Activated effector memory CD4-positive, alpha-beta T cell treated with anti-CD3 and anti-CD28 coated beads, Interleukin-2, amount 50 U/mL, for 16 hours (primary cell): ENCODE measurements around the gene TSSK2.
A peak's percentile ranks its signal among the peaks of the same experiment; 100 is the strongest.
"Not testable (repeated sequence)": the region's sequence is repeated elsewhere in the genome, so short reads cannot be mapped to it uniquely, and the experiment has no call there.

Experiments used
- DNase-seq: peaks from one replicate; pipeline ENCODE4 v3.0.0-alpha.2; 2020

The TSSK2 gene

DNA sequence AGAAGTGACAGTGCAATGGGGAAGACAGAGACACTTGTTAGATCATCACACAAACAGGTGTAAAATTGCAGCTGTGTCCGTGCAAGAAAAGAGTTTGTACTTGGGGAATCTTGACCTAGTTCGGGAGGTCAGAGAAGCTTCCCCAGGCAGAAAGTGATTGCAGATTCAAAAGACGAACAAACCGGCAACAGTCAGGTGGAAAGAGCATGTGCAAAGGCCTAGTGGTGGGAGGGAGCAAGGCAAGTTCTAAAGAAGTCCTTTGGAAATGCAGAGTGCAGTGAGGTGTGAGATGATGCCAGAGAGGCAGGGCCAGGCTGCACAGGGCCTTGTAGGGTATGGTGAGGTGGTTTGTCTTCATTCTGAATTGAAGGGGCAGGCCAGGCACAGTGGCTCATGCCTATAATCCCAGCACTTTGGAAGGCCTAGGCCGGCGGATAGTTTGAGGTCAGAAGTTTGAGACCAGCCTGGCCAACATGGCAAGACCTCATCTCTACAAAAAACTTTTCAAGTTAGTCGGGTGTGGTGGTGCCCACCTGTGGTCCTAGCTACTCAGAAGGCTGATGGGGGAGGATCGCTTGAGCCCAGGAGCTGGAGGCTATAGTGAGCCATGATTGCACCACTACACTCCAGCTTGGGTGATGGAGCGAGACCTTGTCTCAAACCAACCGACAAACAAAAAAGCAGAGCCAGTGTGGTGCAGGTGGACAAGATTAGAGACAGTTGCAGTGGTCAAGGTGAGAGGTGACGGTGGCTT lies 15.3 kb downstream of the TSSK2 start:
- DNase-seq = no peak

DNA sequence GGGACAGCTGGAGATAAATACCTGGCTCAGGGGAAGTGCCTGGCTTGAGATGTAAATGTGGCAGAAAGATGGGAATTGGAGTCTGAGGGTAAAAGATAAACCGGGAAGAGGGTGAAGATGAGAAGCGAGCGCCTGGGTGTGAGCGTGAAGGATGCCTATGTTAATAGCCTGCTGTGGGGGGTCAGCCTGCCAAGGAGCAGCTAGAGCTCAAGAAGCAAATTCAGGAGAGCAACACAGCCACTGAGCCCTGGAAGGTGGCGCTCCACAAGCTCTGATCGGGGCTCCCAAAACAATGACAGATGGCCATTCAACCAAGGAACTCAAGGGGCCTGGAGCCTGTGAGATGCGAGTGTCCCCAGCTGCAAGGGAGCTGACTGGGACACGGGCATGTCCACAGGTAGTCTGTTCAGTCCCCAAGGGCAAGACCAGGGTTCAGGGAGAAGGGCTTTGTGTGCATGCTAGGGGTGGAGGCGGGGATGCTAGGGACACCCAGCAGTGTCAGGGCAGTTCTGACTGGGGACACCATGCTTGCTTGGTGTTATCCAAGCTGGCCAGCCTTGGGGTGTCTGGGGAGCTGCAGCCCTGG lies 16.2 kb downstream of the TSSK2 start:
- no peak for DNase-seq

DNA sequence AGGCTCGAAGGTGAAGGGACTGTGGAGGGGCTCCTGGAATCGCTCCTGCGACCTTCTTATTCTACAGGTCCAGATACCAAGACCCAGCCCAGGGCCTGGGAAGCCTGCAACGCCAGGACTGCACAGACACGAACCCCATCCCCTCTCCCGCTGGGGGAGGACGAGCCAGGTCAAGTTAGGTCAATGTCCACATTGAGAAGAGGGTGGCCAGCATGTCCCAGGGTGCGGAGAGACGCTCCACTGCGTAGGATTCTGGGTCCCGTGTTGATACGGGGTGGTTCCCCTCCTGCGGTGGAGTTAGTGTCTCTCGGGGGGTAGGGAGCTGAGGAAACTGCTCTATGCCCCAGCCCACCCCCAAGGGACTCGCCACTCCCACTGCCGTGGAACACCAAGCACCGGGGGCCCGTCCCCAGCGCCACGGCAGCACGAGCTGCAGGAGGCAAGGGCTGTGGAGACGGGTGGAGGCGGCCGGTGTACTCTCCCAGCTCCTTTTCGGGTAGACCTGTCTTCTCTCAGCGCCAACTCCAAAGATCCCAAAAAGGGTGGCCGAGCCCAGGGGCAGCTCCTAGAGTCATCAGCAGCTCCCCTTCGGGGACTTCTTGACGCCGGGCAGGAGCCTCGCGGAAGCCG lies 17.4 kb downstream of the TSSK2 start:
- no peak for DNase-seq

DNA sequence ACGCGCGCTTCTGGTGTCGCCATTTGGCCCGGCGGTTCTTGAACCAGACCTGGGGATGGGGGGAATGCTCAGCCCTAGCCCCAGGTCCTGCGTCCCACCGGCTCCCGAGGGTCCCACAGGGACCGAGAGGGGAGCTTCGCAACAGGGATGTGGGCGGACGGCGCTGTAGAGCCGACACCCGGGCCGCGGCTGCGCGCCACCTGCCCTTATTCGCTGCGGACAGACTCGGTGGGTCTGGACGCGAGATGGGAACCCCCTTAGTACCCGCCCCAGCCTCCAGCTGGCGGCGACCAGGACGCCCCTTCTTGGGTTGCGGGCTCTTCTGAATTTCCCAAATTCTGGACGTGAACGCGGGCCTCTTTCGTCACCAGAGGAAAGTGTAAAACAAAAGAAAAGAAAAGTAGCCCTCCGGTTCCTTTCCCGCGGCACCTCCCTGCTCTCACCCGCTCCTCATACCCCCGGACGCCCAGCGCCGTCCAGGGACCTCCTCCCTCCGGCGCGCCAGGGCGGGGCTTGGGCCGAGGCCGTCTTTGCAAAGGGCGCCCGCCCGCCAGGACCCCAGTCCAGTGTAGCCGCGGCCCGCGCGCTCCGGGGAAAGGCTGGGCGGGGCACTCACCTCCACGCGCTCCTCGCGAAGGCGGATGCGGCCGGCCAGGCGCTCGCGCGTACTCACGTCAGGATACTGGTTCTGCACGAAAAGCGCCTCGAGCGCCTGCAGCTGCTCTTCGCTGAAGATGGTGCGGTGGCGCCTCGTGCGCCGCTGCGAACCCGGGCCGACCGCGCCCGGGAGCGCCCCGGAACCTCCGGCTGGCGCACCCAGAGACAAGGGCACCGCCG lies 18.2 kb downstream of the TSSK2 start:
- peak; percentile 76 for DNase-seq

DNA sequence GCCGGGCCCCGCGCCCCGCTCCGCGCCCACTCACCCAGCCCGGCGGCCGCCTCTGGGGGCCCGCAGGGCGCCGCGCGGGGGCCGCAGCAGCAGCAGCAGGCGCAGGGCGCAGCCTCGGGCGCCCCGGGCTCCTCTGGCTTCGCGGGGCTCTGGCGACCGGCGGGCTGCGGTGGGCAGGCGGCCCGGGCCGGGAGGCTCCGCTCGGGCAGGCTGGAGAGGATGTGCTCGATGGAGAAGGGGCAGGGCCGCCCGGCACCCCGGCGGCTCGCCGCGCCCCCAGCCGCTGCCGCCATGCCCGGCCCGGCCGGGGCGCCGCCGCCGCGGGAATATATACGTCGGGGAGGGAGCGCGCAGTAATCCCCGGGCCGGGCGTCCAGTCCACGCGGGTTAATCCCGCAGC lies 18.9 kb downstream of the TSSK2 start, which contains the start of gene GSC2:
Gene GSC2 (minus strand): TSS at position 302 of the 400 bp plus-strand sequence. CDS start 9 bp downstream, at position 293.
- DNase-seq = no peak

DNA sequence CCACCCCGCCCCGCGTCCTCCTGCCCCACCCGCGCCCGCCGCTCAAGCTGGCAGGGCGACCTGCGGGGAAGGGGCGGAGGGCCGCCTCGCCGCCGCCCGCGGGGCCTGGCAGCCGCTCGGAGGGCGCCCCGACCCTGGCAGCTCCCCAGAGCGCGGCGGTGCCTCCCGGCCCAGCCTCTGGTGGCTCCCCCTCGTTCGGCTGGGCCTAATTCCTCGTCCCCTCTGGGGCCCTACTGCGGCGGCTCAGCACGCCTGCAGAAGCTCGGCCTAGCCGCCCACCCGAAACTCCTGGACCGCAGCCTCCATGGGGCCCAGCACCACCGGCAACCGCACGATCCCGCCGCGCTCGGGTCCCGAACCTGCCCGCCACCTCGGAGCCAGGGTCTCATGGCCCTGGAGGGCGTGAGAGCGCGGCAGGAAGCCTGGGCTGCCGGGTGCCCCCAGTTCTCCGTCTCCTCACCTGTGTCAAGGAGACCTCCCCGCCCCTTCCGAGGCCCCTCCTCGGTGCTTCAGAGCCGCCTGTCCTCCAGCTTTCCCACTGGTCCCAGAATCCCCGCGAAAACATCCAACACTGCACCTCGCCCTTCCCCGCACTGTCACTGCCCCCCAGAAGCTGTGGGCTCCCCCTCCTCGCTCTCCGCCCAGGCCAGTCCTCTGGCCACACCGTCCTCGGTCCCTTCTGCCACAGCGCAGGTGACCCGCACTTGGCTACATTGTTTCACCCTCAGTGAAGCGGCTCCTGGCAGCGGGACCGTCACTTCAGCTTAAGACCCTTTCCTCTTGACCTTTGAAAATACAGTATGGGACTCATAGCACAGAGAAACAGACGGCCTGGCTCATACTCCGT lies 19.6 kb downstream of the TSSK2 start:
- DNase-seq = no peak

DNA sequence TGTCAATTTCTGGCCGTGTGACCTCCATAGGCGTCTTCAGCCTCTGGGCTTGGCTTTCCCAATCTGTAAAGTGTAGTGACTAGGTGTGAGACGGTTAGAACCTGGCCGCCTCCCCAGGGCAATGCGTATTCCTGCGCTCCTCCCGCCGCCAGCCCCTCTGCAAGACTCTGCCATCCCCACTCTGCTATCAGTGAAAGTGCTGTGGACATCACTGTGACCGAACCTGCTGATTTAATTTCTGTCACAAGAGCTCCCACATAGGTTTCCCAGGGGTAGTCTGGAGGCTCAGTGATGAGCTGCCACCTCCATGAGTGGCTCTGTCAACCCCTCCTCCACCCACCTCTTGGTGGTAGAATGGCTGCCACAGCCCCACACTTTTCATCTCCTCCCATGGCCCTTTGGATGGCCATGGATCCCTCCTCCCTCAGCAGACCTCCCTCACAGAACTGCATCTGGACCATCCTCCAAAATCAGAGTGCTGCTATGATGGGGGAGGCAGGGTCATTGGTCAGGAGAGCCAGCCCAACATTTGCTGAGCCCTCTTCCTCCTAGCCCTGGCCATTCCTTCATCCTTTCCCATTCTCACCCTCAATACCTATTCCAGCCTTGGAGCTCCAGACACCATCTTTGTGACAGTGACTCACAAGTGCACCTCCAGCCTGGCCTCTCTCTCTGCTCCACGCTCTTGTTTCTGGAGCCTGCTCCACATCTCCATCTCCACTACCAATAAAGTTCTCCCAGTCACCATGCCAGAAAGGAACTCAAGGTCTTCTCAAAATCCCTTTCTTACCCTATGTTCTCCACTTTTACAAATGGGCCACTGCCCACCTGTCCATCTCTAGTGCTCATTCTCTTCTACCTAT lies 20.5 kb downstream of the TSSK2 start:
- DNase-seq = no peak

DNA sequence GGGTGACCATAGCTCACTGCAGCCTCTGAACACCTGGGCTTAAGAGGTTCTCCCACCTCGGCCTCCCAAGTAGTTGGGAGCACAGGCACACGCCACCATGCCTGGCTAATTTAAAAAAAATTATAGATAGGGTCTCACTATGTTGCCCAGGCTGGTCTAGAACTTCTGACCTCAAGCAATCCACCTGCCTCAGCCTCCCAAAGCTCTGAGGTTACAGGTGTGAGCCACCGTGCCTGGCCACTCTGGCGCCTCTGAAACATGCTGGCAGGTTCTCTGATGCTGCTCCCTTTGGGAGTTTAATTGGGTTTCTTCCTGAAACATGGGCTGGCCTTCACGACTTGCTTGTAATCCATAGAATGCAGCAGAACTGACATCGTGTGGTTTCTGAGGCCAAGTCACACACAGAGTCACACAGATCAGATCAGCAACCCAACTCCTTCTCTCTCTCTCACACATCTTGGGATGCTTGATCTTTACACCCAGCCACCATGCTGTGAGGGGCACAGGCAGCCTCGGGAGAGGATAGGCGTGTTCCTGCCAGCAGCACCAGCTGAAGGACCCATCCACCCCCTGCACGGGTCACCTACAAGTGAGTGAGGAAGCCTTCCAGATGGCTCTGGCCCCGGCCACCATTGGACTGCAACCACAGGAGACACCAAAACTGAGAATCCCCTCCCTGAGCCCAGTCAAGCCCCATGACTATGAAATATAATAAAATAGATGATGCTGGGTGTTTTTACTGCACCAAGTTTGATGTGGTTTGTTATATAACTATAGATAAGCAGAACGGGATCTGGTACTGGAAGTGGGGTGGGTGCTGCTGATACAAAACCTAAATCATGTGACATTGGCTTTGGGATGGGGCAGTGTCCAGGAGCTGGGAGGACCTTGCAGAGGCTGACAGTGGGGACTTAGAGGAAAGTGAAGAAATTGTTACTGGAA lies 22.1 kb downstream of the TSSK2 start:
- no peak for DNase-seq

DNA sequence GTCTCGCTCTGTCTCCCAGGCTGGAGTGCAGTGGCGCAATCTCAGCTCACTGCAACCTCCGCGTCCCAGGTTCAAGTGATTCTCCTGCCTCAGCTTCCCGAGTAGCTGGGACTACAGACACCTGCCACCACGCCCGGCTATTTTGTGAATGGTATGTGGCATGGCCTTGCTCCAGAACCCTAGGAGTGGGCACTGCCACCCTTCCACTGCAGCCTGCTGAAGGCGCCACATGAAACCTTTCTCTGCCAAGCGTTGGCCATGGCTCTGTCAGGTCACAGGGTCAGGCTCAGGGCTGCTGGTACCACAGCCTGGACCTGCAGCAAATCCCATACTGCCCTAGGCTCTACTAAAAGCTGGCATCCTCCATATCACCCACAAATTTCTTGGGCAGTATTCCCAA lies 25.0 kb downstream of the TSSK2 start:
- DNase-seq = not testable (repeated sequence)

DNA sequence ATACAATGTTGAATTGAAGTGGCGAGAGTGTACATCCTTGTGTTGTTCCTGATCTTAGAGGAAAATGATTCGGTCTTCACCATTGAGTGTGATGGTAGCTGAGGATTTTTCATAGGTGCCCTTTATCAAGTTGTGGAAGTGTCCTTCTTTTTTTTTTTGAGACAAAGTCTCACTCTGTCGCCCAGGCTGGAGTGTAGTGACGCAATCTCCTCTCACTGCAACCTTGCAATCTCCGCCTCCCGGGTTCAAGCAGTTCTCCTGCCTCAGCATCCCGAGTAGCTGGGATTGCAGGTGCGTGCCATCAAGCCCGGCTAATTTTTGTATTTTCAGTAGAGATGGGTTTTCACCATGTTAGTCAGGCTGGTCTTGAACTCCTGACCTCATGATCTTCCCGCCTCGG lies 27.5 kb downstream of the TSSK2 start:
- DNase-seq = not testable (repeated sequence)

DNA sequence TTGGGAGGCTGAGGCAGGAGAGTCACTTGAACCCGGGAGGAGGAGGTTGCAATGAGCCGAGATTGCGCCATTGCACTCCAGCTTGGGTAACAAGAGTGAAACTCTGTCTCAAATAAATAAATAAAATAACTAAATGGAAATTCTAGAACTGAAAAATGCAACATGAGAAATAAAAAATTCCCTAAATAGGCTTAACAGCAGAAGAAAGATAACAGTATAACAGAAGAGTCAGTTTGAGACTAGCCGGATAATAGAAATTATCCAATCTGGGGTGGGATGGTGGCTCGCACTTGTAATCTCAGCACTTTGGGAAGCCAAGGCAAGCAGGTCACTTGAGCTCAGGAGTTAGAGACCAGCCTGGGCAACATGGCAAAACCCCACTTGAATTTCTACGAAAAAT lies 33.3 kb downstream of the TSSK2 start:
- no peak for DNase-seq

DNA sequence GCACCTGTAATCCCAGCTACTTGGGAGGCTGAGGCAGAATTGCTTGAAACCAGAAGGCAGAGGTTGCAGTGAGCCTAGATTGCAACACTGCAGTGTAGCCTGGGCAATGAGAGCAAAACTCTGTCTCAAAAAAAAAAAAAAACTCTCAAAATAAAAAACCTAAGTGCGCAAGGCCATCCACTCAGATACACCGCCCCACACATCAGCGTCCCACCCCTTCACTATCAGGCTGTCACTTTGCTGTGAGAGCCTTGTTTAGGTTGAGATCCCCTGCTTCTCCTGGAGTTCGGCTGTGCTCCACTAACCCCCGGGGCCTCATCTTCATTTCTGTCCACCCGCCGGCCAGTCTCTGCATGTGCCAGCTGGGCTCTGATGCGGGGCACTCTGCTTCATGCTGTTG lies 35.3 kb downstream of the TSSK2 start:
- no peak for DNase-seq

DNA sequence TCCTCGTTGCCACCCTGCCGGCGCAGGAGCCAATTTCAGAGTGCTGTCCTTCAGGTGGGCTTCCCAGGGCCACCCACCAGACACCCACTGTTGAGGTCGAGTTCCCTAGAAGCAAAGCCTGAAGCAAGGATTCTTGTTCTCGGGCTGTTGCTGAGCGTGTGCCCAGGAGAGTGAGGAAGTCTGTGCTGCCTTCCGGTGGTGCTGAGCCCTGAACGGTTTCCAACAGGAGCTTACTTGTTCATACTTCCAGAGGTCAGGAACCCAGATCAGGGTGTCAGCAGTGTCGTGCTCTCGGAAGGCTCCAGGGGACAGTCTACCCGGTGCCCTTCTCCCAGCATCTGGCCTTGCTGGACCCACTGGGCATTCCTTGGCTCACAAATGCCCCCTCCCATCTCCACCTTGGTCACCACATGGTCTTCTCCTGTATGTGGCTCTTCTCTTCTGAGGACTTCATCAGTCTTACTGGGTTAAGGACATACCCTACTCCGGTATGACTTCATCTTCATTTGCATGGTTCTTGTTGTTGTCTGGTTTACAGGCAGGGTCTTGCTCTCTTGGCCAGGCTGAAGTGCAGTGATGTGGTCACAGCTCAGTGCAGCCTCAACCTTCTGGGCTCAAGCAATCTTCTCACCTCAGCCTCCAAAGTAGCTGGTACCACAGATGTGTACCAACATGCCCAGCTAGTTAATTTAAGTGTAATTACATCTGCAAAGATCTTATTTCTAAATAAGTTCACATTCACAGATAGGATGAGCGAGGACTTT lies 36.2 kb downstream of the TSSK2 start:
- DNase-seq = no peak

DNA sequence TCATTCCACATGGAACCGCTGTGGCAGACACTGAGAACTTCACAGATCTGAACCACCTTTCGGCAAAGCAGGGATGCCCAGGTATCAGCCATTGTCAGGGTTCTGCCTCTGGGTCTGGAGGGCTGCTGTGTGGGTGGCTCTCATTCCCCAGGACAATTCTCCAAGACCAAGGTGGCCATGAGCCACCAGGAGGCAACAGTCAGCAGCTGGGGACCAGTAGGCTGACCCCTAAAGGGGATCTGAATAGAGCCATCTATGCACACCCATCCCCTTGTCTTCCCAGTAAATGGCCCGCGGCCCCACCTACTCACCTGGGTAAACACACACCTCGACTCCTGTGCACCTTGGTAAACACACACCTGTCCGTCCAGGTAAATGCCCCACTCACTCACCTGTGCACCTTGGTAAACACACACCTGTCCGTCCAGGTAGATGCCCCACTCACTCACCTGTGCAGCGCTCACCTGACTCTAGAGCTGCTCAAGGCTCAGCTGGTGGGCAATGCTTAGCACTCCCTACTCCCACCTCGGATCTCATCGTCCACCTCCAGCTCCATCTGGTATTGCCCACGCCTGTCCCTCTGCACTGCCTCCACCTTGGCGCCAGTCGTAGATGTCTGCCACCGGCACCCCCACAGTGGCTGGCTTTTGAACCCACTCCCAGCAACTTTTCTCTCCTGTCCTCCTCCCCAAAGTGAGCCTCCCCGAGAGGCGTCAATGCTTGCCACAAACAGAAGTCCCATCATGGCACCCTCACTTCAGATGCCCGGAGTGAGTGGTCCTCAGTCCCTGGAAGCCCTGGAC lies 37.2 kb downstream of the TSSK2 start:
- DNase-seq = no peak

DNA sequence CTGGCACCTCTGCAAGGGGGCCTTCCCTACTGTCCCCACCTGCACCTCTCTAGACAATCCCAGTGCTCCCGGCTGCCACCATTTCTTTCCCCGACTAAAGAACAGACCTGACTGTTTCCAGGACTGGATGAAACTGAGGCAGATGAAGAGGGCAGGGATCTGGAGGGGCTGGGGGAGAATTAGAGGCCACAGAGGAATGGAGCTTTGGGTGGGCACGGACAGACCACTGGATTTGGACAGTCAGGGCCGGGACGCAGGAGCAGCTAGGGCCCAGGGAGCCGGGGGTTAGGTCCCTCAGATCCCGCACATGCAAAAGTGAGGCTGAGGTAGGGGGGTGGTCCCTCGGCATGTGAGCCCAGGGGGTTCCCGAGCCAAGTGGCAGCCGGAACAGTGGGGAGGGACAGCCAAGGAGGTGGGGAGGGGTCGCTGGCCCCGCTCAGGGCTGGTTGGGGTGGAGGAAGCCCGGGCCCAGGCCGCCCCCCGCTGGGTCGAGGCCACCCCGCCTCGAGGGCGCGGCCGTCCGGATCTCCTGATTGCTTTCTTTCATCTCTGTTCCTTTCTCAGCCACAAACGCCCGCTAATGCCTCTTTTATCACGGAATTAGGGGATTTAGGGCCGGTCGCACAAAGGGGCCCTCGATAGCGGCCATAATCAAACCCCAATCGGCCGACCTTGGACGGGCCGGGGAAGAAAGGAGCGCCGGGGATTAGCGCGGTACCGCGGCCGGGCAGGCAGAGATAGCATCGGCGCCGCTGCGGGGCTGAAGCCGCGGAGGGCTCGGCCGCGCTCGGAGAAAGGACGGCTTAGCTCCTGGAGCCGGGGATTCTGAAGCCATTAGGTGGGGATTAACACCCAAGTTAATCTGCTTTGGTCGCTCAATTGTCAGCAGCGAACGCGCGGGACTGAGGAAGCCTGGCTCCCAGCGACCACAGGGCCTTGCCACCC lies 38.2 kb downstream of the TSSK2 start:
- no peak for DNase-seq

DNA sequence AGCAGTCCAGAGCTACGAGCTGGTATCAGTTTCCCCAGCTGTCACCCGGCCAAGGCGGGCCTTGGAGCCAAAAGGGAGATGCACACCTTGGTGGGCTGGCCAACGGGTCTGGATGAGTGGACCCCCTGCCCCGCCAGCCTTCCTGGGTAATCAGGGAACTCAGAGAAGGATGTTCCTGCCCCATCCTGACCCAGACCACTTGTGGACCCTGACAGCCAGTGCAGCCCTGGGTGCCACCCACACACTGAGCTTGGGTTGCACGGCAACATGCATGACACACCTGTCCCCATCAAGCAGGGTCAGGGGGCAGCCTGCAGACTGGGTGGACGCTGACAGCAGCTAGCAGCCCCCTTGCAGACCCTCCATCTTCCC lies 38.8 kb downstream of the TSSK2 start:
- no peak for DNase-seq
